Duodenal mucosa (tissue), 2 donors: ENCODE results near the gene HHATL.

ENCODE experiments used
- H3K27ac ChIP-seq: one replicate; pipeline ENCODE4 v1.7.0; 2013; ENCODE audit warnings: low read depth, low read length
- H3K27me3 ChIP-seq, 2 donors: one replicate each; pipeline ENCODE4 v1.7.0; 2013; ENCODE audit warnings: low read length in 2 of 2, control low read depth in 1 of 2; ENCODE audit not compliant: insufficient read depth in 2 of 2, control insufficient read depth in 1 of 2
- H3K36me3 ChIP-seq, 2 donors: one replicate each; pipeline ENCODE4 v1.7.0; 2013; ENCODE audit warnings: low read length in 2 of 2, control low read depth in 1 of 2; ENCODE audit not compliant: insufficient read depth in 2 of 2, control insufficient read depth in 1 of 2
- H3K4me1 ChIP-seq, 2 donors: one replicate each; pipeline ENCODE4 v1.7.0; 2013; ENCODE audit warnings: low read length in 2 of 2, control low read depth in 1 of 2; ENCODE audit not compliant: insufficient read depth in 2 of 2, control insufficient read depth in 1 of 2
- H3K4me3 ChIP-seq, 2 donors: one replicate each; pipeline ENCODE4 v1.7.0; 2013; ENCODE audit warnings: low read length in 2 of 2, low read depth in 1 of 2
- H3K9ac ChIP-seq, 2 donors: one replicate each; pipeline ENCODE4 v1.7.0; 2013; ENCODE audit warnings: low read length in 2 of 2, low read depth in 1 of 2
- H3K9me3 ChIP-seq, 2 donors: one replicate each; pipeline ENCODE4 v1.7.0; 2013; ENCODE audit warnings: low read length in 2 of 2, control low read depth in 1 of 2; ENCODE audit not compliant: control insufficient read depth in 1 of 2

The HHATL gene

GRCh38 chr3:42670051-42670576 lies 32.5 kb downstream of the HHATL start:
- Histone ChIP-seq H3K9me3 (no peaks in the 10 kb centered on the region), H3K27ac (no peak overlapping the region), H3K4me3 (no peak overlapping the region)

GRCh38 chr3:42668793-42669217 lies 33.8 kb downstream of the HHATL start:
- Histone ChIP-seq H3K27ac (no peak overlapping the region), H3K9me3 (no peaks in the 10 kb centered on the region), H3K9ac (no peak overlapping the region), H3K4me1 (peaks cover 0 to 7% of the 10 kb centered on the region in 2 donors), H3K27me3 (no peaks in the 10 kb centered on the region), H3K36me3 (no peaks in the 10 kb centered on the region), H3K4me3 (no peak overlapping the region)

More at GRCh38 chr3:42670051-42670576, 32.5 kb downstream of the HHATL start:
- Histone ChIP-seq H3K9ac (no peak overlapping the region), H3K36me3 (no peaks in the 10 kb centered on the region), H3K27me3 (no peaks in the 10 kb centered on the region), H3K4me1 (peaks cover 0 to 7% of the 10 kb centered on the region in 2 donors)

DNA sequence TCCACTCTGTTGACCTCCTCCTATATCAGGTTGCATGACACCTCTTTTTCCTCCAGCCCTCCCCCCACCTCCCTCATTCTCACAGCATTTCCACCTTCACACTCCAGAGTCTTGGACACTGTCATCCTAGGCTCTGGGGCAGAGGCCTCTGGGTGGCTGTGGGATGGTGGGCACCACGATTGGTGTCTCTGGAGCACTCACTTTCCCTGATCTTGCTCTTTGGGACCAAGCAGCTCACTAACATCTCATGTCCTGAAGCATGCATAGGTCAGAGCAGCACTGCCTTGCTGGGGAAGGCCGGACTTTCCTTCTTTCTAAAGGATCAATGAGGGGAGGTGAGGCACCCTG lies 34.2 kb downstream of the HHATL start:
- no peaks in the 10 kb centered on the region for H3K9me3 ChIP-seq
- peaks cover 0 to 7% of the 10 kb centered on the region in 2 donors for H3K4me1 ChIP-seq
- H3K9ac ChIP-seq = no peak overlapping the region
- H3K27ac ChIP-seq = no peak overlapping the region
- no peaks in the 10 kb centered on the region for H3K27me3 ChIP-seq
- no peak overlapping the region for H3K4me3 ChIP-seq
- no peaks in the 10 kb centered on the region for H3K36me3 ChIP-seq

GRCh38 chr3:42667523-42668412 lies 34.8 kb downstream of the HHATL start:
- no peak overlapping the region for H3K27ac ChIP-seq
- H3K36me3 ChIP-seq = no peaks in the 10 kb centered on the region
- no peaks in the 10 kb centered on the region for H3K27me3 ChIP-seq
- no peaks in the 10 kb centered on the region for H3K9me3 ChIP-seq
- H3K9ac ChIP-seq = no peak overlapping the region
- peaks cover 0 to 7% of the 10 kb centered on the region in 2 donors for H3K4me1 ChIP-seq
- no peak overlapping the region for H3K4me3 ChIP-seq

GRCh38 chr3:42667096-42667522 lies 35.5 kb downstream of the HHATL start:
- peaks cover 0 to 7% of the 10 kb centered on the region in 2 donors for H3K4me1 ChIP-seq
- no peak overlapping the region for H3K4me3 ChIP-seq
- no peaks in the 10 kb centered on the region for H3K36me3 ChIP-seq
- H3K9ac ChIP-seq = no peak overlapping the region
- no peak overlapping the region for H3K27ac ChIP-seq
- H3K27me3 ChIP-seq = no peaks in the 10 kb centered on the region
- no peaks in the 10 kb centered on the region for H3K9me3 ChIP-seq

DNA sequence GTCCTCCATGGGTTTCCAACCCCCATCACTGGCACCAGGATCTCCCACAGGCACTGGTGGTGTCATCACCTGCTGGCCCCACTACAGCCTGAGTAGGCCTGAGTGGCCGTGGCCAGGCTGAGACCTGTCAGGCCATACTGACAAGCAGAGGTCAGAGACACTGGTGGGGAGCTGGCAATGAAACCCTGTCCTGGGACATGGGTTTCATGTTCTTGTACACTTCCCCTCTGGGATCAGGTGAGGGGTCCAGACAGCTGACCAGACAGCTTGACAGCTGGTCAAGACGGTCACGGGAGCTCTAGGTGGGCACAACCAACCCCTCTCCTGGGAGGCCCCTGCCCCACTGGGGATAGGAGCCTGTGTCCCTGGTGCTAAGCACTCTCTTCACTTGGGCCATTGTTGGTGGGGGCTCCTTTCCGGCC lies 36.0 kb downstream of the HHATL start:
- peaks cover 0 to 7% of the 10 kb centered on the region in 2 donors for H3K4me1 ChIP-seq
- no peak overlapping the region for H3K27ac ChIP-seq
- no peak overlapping the region for H3K4me3 ChIP-seq
- no peaks in the 10 kb centered on the region for H3K9me3 ChIP-seq
- no peaks in the 10 kb centered on the region for H3K27me3 ChIP-seq
- no peaks in the 10 kb centered on the region for H3K36me3 ChIP-seq
- H3K9ac ChIP-seq = no peak overlapping the region

DNA sequence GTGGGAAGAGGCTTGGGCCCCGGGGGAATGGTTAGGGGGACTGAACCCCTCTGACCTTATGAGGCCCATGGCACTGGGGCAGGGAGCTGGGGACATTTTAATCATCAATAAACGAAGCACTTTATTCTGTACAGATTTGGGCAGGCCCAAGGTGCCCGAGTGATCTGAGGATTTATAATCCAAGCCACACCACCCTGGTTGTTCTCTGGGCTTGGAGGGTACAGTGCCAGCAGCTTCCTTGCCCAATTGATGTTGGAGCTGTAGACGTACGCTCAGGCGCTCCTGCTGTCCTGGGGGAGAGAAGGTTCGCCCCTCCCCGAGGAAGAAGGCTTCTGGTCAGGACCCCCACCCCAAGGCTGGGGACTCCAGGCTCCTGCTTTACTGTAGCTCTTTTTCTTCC lies 36.6 kb downstream of the HHATL start:
- Histone ChIP-seq H3K9ac (no peak overlapping the region), H3K36me3 (no peaks in the 10 kb centered on the region), H3K27me3 (no peaks in the 10 kb centered on the region), H3K4me3 (no peak overlapping the region), H3K27ac (no peak overlapping the region), H3K4me1 (peaks cover 0 to 7% of the 10 kb centered on the region in 2 donors), H3K9me3 (no peaks in the 10 kb centered on the region)

GRCh38 chr3:42665050-42665878 lies 37.3 kb downstream of the HHATL start:
- H3K9ac ChIP-seq = no peak overlapping the region
- H3K27me3 ChIP-seq = no peaks in the 10 kb centered on the region
- H3K36me3 ChIP-seq = no peaks in the 10 kb centered on the region
- H3K4me3 ChIP-seq = no peak overlapping the region
- H3K9me3 ChIP-seq = no peaks in the 10 kb centered on the region
- H3K4me1 ChIP-seq = peaks cover 0 to 7% of the 10 kb centered on the region in 2 donors
- H3K27ac ChIP-seq = no peak overlapping the region

GRCh38 chr3:42664438-42664803 lies 38.2 kb downstream of the HHATL start:
- Histone ChIP-seq H3K4me1 (peaks cover 0 to 7% of the 10 kb centered on the region in 2 donors), H3K27me3 (no peaks in the 10 kb centered on the region), H3K36me3 (no peaks in the 10 kb centered on the region), H3K27ac (no peak overlapping the region), H3K9ac (no peak overlapping the region), H3K4me3 (no peak overlapping the region), H3K9me3 (no peaks in the 10 kb centered on the region)
